ENCODE data around the gene ORMDL2. TPM values are rescaled to one million over a fixed set of nuclear protein-coding genes. Genes with fewer than 3 reads are reported as not detected.

ORMDL2 gene, protein sequence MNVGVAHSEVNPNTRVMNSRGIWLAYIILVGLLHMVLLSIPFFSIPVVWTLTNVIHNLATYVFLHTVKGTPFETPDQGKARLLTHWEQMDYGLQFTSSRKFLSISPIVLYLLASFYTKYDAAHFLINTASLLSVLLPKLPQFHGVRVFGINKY
- total RNA-seq (2014; rRNA removed; shearing (Covaris generic)): 9.0 and 16.7 TPM in 2 replicates

DNA sequence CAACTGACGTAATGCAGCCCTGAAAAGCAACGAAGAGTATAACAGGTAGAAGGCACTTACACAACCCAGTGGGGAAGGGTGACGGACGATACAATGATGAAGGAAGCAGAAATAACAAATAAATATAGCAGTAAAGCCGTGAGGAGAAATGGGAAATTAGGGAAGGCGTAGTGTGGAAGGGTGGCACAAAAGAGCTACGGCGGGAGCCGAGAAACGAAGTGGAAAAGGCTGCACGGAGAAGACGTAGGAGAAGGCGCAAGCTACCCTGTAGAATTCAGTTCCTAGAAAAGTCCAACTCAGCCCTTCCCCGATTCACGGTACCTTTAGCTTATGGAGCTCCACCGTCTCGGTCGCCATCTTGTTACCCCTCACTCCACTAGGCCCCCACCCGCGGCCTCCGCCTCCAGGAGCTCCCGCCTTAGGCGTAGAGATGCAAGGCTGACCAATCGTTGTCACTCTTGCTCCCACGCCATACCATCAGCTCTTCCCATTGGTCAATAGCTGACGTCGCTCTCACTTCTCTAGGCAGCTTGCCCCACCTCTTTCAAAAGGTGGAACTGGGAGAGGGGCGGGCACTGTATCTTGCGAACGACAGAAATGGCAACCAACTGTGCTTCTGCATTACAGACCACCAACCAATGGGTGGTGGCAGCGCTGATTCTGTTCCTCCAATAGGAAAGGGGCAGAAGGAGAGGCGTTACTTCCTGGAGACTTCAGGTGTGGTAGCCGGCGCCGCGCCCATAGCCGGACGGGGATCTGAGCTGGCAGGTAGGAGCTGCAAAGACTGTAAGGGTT is at the start of gene ORMDL2, which contains the start of gene SARNP:
Gene ORMDL2, plus strand, starts transcription at position 697 of the 795 bp plus-strand sequence. CDS start 959 bp downstream, outside the sequence.
Gene SARNP, minus strand, starts transcription at position 380 of the 795 bp plus-strand sequence. Its CDS starts 23 bp downstream, at position 357.
- peak; percentile 100 for DNase-seq (ENCODE audit: low spot score)

DNA sequence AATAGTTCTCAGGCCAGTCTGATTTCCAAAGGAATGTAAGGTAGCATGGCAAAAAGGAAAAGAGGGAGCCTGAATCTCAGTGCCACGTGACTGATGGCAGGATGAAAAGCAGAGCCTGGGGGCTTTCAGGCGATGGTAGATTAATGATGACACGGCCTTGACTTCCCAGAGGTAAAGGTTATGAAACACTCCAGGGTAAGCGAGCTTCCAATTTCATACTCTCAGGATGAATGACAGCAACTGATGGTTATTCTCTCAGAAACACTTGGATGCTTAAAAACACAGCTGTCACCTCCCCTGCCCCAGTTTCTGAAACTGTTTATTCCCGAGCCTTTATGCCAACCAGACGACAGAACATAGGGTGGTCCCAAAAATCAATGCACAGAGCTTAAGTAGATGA is 46.1 kb upstream of the ORMDL2 start:
- no peak for DNase-seq (ENCODE audit: low spot score)

- no peak for DNase-seq (ENCODE audit: low spot score)
Measured at GRCh38 chr12:55777856-55778255, 40.0 kb upstream of the ORMDL2 start.

DNA sequence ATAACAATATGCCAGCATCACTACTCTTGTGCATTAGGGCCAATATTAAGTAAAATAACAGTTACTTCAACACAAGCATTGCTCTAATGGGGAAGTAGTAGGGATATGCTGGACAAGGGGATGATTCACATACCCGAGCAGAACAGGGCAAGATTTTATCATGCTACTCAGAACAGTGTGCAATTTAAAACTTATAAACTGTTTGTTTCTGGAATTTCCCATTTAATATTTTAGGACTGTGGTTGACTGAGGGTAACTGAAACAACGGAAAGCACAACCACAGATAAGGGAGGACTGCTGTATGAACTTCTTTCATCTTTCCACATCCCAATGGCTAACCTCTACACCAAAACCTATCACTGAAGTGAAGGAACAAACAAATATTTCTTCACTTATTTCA is 37.2 kb upstream of the ORMDL2 start:
- DNase-seq (ENCODE audit: low spot score): no peak

- no peak for DNase-seq (ENCODE audit: low spot score)
Measured at GRCh38 chr12:55788546-55788945, 29.3 kb upstream of the ORMDL2 start.

- DNase-seq (ENCODE audit: low spot score): no peak
Measured at GRCh38 chr12:55789171-55789570, 28.7 kb upstream of the ORMDL2 start.

GRCh38 chr12:55789893-55790292 is 27.9 kb upstream of the ORMDL2 start:
- no peak for DNase-seq (ENCODE audit: low spot score)

DNA sequence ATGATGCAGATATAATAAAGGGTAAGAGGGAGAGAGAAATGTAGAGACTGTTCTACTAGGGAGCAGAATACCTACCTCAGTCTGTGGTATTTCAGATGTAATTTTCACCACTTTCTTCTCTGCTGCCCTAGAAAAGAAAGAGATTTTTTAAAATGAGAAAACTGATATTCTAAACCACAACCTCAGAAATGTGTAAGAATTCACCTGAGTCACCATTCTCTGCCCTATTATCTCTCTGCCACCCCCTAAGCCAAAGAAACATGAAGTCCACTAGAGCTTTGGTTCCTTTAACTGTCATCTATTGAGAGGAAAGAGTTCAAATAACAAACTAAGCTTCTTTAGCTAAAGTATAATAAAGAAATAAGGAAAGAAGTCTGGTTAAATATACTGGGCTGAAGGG is 21.9 kb upstream of the ORMDL2 start:
- DNase-seq (ENCODE audit: low spot score): no peak

DNA sequence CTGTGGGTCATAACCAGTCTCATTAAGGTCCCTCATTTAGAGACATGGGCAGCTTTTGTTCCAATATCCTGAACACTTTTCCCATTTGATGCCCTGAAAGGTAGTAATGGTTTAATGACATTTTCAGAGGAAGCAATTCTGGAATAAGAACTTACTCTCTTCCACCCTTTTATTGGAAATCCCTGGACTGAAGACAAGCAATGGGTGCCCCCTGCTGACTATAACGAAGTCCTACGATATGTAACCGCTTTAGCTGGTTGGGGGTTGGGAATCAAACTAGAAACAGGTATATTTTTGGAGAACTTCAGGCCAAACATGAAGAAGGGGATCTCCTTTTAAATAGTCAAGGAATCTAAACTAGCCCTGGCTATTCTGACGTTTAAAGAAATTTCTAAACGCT is 20.8 kb upstream of the ORMDL2 start:
- no peak for DNase-seq (ENCODE audit: low spot score)

- DNase-seq (ENCODE audit: low spot score): no peak
Measured at GRCh38 chr12:55797550-55797949, 20.3 kb upstream of the ORMDL2 start.

DNA sequence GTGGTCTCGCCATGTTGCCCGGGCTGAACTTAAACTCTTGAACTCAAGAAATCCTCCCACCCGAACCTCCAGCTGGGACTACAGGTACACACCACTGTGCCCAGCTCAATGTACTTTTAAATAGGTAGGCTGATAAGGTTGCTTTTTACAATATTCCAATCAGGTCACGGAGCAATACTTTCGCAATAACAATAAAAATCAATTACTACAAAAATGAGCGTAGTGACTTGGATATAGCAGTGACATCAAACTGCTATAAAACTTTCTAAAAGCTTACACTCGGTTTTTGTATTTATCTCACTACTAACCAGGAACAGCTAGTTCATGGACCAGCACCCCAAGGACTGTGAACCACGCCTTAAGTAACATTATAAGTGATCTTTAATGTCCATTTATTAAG is 10.9 kb upstream of the ORMDL2 start:
- DNase-seq (ENCODE audit: low spot score): no peak

DNA sequence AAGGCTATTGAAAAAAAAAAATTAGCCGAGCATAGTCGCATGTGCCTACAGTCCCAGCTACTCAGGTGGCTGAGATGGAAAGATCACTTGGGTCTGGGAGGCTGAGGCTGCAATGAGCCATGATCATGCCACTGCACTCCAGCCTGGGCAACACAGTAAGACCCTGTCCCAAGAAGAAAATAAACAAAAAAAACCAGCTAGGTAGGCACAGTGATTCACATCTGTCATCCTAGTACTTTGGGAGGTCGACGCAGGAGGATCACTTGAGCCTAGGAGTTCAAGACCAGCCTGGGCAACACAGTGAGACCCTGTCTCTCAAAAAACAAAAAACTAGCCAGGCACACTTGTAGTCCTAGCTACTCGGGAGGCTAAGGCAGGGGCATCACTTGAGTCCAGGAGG is 8.6 kb upstream of the ORMDL2 start:
- DNase-seq (ENCODE audit: low spot score): no peak

- DNase-seq (ENCODE audit: low spot score): no peak
Measured at GRCh38 chr12:55812088-55812487, 5.8 kb upstream of the ORMDL2 start.

DNA sequence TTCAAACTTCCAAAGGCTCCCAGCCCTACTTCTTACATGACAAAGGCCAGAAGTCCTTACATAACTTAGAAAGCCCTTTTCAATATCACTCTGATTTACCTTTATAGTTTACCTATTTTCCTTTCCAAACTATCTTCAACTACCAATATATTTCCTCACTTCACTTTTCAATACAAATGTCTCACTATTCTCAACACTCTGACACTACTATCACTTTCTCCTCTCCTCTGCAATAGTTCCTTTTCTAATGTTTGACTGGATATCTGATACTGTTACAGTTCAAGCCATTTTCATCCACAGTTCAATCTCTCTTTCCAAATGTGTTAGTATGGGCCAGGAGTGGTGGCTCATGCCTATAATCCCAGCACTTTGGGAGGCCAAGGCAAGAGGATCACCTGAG is 3.6 kb upstream of the ORMDL2 start:
- DNase-seq (ENCODE audit: low spot score): no peak

DNA sequence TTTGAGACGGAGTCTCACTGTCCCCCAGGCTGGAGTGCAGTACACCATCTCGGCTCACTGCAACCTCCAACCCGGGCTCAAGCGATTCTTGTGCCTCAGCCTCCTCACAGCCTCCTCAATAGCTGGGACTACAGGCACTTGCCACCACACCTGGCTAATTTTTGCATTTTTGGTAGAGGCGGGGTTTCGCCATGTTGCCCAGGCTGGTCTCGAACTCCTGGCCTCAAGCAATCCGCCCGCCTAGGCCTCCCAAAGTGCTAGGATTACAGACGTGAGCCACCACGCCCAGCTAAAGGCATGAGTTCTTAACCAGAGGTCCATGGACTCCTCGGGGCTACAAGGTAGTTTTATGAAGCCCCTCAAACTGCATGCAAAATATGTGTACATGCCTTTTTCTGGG is 2.4 kb upstream of the ORMDL2 start:
- no peak for DNase-seq (ENCODE audit: low spot score)

GRCh38 chr12:55816881-55817344 is 928 bp upstream of the ORMDL2 start:
- DNase-seq (ENCODE audit: low spot score): no peak

GRCh38 chr12:55818140-55818728 is 393 bp downstream of the ORMDL2 start:
- DNase-seq (ENCODE audit: low spot score): no peak

- no peak for DNase-seq (ENCODE audit: low spot score)
Measured at GRCh38 chr12:55818886-55819285, 1.0 kb downstream of the ORMDL2 start.

GRCh38 chr12:55820679-55821078 is 2.8 kb downstream of the ORMDL2 start:
- DNase-seq (ENCODE audit: low spot score): no peak

DNA sequence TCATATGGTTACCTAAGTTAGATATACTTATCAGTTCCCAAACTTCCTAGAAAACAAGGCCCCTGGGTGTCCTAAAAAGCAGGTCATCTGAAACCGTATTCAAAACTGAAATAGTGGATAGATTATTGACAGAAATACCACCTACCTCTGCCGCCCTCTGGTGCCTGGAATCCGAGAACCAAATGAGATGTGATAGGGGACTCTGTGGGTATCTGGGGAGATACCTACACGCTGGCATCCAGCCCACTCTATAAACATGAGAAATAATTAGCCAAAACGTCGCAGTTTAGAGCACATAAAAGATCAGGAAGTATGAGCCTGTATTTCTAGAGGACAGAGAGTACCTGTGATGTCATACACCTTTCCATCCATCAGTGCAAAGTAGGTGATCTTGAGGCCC is 4.4 kb downstream of the ORMDL2 start:
- DNase-seq (ENCODE audit: low spot score): no peak

GRCh38 chr12:55823419-55823818 is 5.6 kb downstream of the ORMDL2 start:
- no peak for DNase-seq (ENCODE audit: low spot score)

DNA sequence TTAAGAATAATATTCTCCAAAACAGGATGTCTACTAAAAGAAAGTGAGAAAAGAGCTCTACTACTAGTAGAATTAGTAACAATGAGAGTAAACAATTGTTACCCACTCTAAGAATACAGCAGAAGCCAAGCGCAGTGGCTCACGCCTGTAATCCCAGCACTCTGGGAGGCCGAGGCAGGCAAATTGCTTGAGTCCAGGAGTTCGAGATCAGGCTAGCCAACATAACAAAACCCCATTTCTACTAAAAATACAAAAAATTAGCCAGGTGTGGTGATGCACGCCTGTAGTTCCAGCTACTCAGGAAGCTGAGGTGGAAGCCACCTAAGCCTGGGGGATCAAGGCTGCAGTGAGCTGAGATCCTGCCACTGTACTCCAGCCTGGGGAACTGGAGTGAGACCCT is 6.9 kb downstream of the ORMDL2 start:
- no peak for DNase-seq (ENCODE audit: low spot score)

GRCh38 chr12:55827806-55828205 is 10.0 kb downstream of the ORMDL2 start:
- no peak for DNase-seq (ENCODE audit: low spot score)
